ENCODE results near the gene SPATA13. TPM values are rescaled to one million over a fixed set of nuclear protein-coding genes. Genes with fewer than 3 reads are reported as not detected.

The SPATA13 gene
- total RNA-seq, 2 donors from 2014 or later, result 19.4 to 24.8 TPM

DNA sequence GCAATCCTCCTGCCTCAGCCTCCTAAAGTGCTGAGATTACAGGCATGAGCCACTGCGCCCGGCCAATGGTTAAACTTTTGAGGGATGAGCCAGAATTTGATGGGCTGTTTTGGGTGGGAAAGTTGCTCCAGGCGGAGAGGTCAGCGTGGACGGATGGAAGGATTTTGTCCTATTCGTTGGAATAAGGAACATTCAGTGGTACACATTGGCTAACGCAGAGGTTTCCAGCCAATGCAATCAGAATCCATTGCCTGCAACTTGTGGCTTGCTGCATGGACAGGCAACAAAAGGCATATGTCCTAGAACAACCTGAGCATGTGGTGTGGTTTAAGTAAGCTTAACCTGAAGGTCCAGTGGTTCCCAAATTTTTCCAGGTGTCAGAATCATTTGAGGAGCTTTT lies 113.4 kb downstream of the SPATA13 start:
- TF ChIP-seq, protein P1, sequence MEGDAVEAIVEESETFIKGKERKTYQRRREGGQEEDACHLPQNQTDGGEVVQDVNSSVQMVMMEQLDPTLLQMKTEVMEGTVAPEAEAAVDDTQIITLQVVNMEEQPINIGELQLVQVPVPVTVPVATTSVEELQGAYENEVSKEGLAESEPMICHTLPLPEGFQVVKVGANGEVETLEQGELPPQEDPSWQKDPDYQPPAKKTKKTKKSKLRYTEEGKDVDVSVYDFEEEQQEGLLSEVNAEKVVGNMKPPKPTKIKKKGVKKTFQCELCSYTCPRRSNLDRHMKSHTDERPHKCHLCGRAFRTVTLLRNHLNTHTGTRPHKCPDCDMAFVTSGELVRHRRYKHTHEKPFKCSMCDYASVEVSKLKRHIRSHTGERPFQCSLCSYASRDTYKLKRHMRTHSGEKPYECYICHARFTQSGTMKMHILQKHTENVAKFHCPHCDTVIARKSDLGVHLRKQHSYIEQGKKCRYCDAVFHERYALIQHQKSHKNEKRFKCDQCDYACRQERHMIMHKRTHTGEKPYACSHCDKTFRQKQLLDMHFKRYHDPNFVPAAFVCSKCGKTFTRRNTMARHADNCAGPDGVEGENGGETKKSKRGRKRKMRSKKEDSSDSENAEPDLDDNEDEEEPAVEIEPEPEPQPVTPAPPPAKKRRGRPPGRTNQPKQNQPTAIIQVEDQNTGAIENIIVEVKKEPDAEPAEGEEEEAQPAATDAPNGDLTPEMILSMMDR (conservative IDR thresholded peaks at IDR 0.05), result no peak
- H3K4me1 ChIP-seq (ENCODE audit: control insufficient read depth, insufficient read depth, low read length), result no peaks in the 10 kb centered on the region
- no peaks in the 10 kb centered on the region for H3K36me3 Mint-ChIP-seq (ENCODE audit: low read depth)
- H3K36me3 ChIP-seq (ENCODE audit: control insufficient read depth, insufficient read depth, low read length), result no peaks in the 10 kb centered on the region
- H3K4me3 ChIP-seq (ENCODE audit: low read length), result no peak overlapping the region
- H3K27me3 ChIP-seq (ENCODE audit: control insufficient read depth, insufficient read depth, low read length, poor library complexity, severe bottlenecking), result no peaks in the 10 kb centered on the region
- H3K9me3 Mint-ChIP-seq, result no peaks in the 10 kb centered on the region
- WGBS, 2 experiments (ENCODE audit: insufficient coverage in 1 of 2, insufficient read length in 1 of 2), result 97 to 98% methylated on average over 5 to 7 of the region's 7 CpGs
- no peak overlapping the region for H3K4me3 Mint-ChIP-seq
- H3K27ac ChIP-seq (ENCODE audit: low read depth, low read length), result no peak overlapping the region
- H3K9ac ChIP-seq (ENCODE audit: extremely low read depth, low read length, poor library complexity, severe bottlenecking), result no peak overlapping the region
- peak; percentile 13 for DNase-seq
- peaks cover 14% of the 10 kb centered on the region for H3K4me1 Mint-ChIP-seq
- H3K27ac Mint-ChIP-seq, result no peak overlapping the region
- no peaks in the 10 kb centered on the region for H3K27me3 Mint-ChIP-seq (ENCODE audit: insufficient read depth)
- no peaks in the 10 kb centered on the region for H3K9me3 ChIP-seq (ENCODE audit: control insufficient read depth, low read length)

DNA sequence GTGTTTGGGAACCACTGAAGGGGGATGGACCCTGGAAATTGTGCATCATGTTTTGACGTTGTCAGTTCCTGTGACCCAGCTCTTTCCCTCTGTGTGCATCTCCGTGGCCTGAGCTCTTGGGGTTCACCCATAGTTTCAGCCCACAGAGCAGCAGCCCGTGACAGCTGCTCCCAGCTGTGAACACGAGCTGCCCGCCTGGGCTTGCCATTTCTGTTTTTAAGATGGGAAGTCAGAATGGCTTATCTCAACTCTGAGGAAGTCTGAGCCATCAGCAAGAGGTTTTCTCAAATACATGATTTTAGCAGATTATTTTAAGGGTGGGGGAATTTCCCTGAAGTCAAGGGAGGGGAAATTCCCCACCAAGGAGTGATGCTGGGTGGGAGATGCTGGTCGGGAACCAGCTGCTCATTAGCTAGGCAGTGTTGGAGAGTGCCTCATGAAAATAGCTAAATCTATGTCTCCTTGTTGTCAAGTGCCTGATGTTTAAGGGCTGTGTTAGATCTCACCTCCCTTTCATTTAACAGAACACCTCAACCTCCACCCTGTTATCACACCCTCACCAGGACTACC lies 114.0 kb downstream of the SPATA13 start:
- H3K27me3 ChIP-seq (ENCODE audit: control insufficient read depth, insufficient read depth, low read length, poor library complexity, severe bottlenecking), result no peaks in the 10 kb centered on the region
- WGBS, 2 experiments (ENCODE audit: insufficient coverage in 1 of 2, insufficient read length in 1 of 2), result 86 to 87% methylated on average over 5 to 6 of the region's 6 CpGs
- no peaks in the 10 kb centered on the region for H3K36me3 ChIP-seq (ENCODE audit: control insufficient read depth, insufficient read depth, low read length)
- Mint-ChIP-seq H3K27me3 (ENCODE audit: insufficient read depth) (no peaks in the 10 kb centered on the region), H3K36me3 (ENCODE audit: low read depth) (no peaks in the 10 kb centered on the region), H3K9me3 (no peaks in the 10 kb centered on the region), H3K27ac (no peak overlapping the region), H3K4me3 (no peak overlapping the region), H3K4me1 (peaks cover 14% of the 10 kb centered on the region)
- no peak overlapping the region for H3K27ac ChIP-seq (ENCODE audit: low read depth, low read length)
- no peaks in the 10 kb centered on the region for H3K4me1 ChIP-seq (ENCODE audit: control insufficient read depth, insufficient read depth, low read length)
- no peak overlapping the region for H3K9ac ChIP-seq (ENCODE audit: extremely low read depth, low read length, poor library complexity, severe bottlenecking)
- no peaks in the 10 kb centered on the region for H3K9me3 ChIP-seq (ENCODE audit: control insufficient read depth, low read length)
- peak; percentile 25 for DNase-seq
- H3K4me3 ChIP-seq (ENCODE audit: low read length), result no peak overlapping the region
- TF ChIP-seq, protein P1 (conservative IDR thresholded peaks at IDR 0.05), result no peak

DNA sequence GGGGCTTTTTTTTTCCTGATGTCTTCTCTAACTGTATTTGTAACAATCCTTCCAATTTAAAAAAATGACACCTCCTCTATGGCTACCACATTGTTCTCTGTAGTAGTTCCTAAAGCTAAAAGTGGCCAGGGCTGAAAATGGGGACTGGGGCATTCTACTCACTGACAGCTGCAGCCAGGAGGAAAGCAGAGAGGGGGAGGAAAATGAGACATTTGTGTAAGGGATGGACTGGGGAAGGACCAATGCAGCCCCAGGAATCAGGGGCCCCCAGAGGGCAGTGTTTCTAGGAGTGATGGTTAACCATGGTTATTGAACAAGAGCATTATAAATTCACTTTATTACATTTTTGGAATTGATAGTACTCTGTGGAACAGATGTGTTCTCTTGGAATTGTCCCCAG lies 114.5 kb downstream of the SPATA13 start:
- Mint-ChIP-seq H3K27ac (no peak overlapping the region), H3K36me3 (ENCODE audit: low read depth) (no peaks in the 10 kb centered on the region), H3K4me3 (no peak overlapping the region), H3K9me3 (no peaks in the 10 kb centered on the region), H3K4me1 (peaks cover 14% of the 10 kb centered on the region), H3K27me3 (ENCODE audit: insufficient read depth) (no peaks in the 10 kb centered on the region)
- Histone ChIP-seq H3K36me3 (ENCODE audit: control insufficient read depth, insufficient read depth, low read length) (no peaks in the 10 kb centered on the region), H3K4me1 (ENCODE audit: control insufficient read depth, insufficient read depth, low read length) (no peaks in the 10 kb centered on the region), H3K9me3 (ENCODE audit: control insufficient read depth, low read length) (no peaks in the 10 kb centered on the region), H3K4me3 (ENCODE audit: low read length) (no peak overlapping the region), H3K9ac (ENCODE audit: extremely low read depth, low read length, poor library complexity, severe bottlenecking) (no peak overlapping the region), H3K27ac (ENCODE audit: low read depth, low read length) (no peak overlapping the region), H3K27me3 (ENCODE audit: control insufficient read depth, insufficient read depth, low read length, poor library complexity, severe bottlenecking) (no peaks in the 10 kb centered on the region)
- TF ChIP-seq, protein P1 (conservative IDR thresholded peaks at IDR 0.05), result no peak
- peak; percentile 26 for DNase-seq

Data from endodermal cell (in vitro differentiated cells).